OCI-LY1 (cell line): ENCODE results near the gene EN2.

ENCODE experiments used
- H2AFZ ChIP-seq: fragments of 200-600 bp; sonication (generic), shearing (Covaris generic); 2 replicates; pipeline ENCODE4 v1.6.0; 2014; ENCODE audit warnings: antibody characterized with exemption, mild to moderate bottlenecking, low read length
- H3F3A ChIP-seq: fragments of 200-600 bp; sonication (generic), shearing (Covaris generic); 2 replicates; pipeline ENCODE4 v1.6.0; 2014; ENCODE audit warnings: mild to moderate bottlenecking, antibody characterized with exemption, low read length, moderate library complexity; ENCODE audit not compliant: insufficient read depth
- H3K27ac ChIP-seq: fragments of 200-600 bp; sonication (generic); 2 replicates; pipeline ENCODE4 v1.5.1; 2014; ENCODE audit warnings: low read length, mixed run types, mild to moderate bottlenecking, low read depth; ENCODE audit not compliant: poor library complexity, severe bottlenecking
- H3K27me3 ChIP-seq: fragments of 200-600 bp; sonication (generic); 2 replicates; pipeline ENCODE4 v1.6.0; 2014; ENCODE audit warnings: antibody characterized with exemption, mild to moderate bottlenecking, low read length, moderate library complexity; ENCODE audit not compliant: insufficient read depth
- H3K36me3 ChIP-seq: fragments of 200-600 bp; sonication (generic); 2 replicates; pipeline ENCODE4 v1.6.1; 2014; ENCODE audit warnings: mild to moderate bottlenecking, antibody characterized with exemption, low read length, moderate library complexity, mixed read lengths; ENCODE audit not compliant: insufficient read depth
- H3K4me1 ChIP-seq: fragments of 200-600 bp; sonication (generic); 2 replicates; pipeline ENCODE4 v1.5.1; 2014; ENCODE audit warnings: mild to moderate bottlenecking, low read length, moderate library complexity; ENCODE audit not compliant: insufficient read depth, severe bottlenecking
- H3K4me2 ChIP-seq: fragments of 200-600 bp; sonication (generic), shearing (Covaris generic); 2 replicates; pipeline ENCODE4 v1.6.1; 2014; ENCODE audit warnings: low read length
- H3K4me3 ChIP-seq: fragments of 200-600 bp; sonication (generic); 2 replicates; pipeline ENCODE4 v1.5.1; 2014; ENCODE audit warnings: low read length, low read depth, mild to moderate bottlenecking, mixed read lengths; ENCODE audit not compliant: poor library complexity, severe bottlenecking
- H3K79me2 ChIP-seq: fragments of 200-600 bp; shearing (Covaris generic); 2 replicates; pipeline ENCODE4 v1.6.1; 2016; ENCODE audit warnings: mixed run types, low read length, mixed read lengths; ENCODE audit not compliant: insufficient read depth
- H3K9ac ChIP-seq: fragments of 200-600 bp; sonication (generic), shearing (Covaris generic); 2 replicates; pipeline ENCODE4 v1.6.1; 2014; ENCODE audit warnings: mild to moderate bottlenecking, low read length, mixed read lengths
- H3K9me2 ChIP-seq: fragments of 200-600 bp; sonication (generic), shearing (Covaris generic); 2 replicates; pipeline ENCODE4 v1.6.1; 2014; ENCODE audit warnings: low read depth, mild to moderate bottlenecking, low read length, mixed read lengths
- H3K9me3 ChIP-seq: fragments of 200-600 bp; shearing (Covaris generic); 2 replicates; pipeline ENCODE4 v1.6.1; 2014; ENCODE audit warnings: low read length, mixed read lengths
- H4K20me1 ChIP-seq: fragments of 200-600 bp; sonication (generic), shearing (Covaris generic); 2 replicates; pipeline ENCODE4 v1.6.0; 2016; ENCODE audit warnings: mild to moderate bottlenecking, low read length; ENCODE audit not compliant: insufficient read depth
- CTCF ChIP-seq: fragments of 200-600 bp; sonication (generic), shearing (Covaris generic); IDR thresholded peaks from 2 replicates; pipeline ENCODE4 v1.5.1; 2017; ENCODE audit warnings: mild to moderate bottlenecking, antibody characterized with exemption, low read length, moderate library complexity, mixed read lengths
- EZH2 ChIP-seq: fragments of 200-600 bp; sonication (generic), shearing (Covaris generic); IDR thresholded peaks from 2 replicates; pipeline ENCODE4 v1.8.0; 2017; ENCODE audit warnings: borderline replicate concordance, mixed run types, mild to moderate bottlenecking, antibody characterized with exemption, low read length, moderate library complexity, mixed read lengths

The EN2 gene

DNA sequence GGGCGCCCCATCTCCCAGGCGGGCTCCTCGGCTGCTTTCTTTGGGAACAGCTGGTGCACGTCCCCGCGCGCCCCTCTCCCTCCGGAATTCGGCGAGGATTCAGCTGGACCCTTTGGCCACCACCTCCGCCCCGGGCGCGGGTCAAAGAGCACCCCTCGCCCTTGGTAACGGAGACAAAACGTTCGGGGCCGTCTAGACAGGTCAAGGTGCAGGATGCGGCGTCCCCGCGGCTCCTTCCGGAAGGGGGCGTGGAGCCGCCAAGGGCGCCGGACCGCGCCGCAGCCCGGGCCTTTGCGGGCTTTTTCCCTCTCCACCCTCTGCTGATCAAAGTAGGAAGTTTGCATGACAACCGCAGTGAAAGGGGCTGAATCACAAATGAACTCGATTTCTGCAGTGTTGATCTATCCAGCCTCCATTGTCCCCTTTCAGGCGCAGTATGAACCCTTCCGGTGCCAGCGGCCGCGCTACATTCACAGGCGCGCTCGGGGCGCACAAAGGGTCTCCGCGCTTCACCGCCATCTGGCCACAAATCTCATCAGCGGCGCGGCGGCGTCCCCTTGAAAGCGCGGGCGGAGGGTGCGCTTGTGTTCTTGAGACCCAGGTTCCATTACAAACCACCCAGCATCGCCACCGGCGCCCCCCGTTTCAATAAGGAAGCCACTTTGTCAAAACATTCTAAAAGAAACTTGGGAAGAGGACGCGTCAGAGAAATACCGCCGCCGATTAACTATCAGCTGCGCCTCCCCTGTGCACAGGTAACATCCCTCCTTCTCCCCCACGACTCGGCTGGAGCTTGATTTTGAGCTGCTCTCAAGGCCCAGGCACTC, 52.0 kb downstream of the EN2 start:
- no peaks in the 10 kb centered on the region for H3K79me2 ChIP-seq
- no peaks in the 10 kb centered on the region for H3K9me2 ChIP-seq
- no peaks in the 10 kb centered on the region for H3F3A ChIP-seq
- H3K9ac ChIP-seq = no peak overlapping the region
- TF ChIP-seq EZH2 = no peak
- no peak for TF ChIP-seq CTCF
- H4K20me1 ChIP-seq = no peaks in the 10 kb centered on the region
- no peak overlapping the region for H3K4me3 ChIP-seq
- no peaks in the 10 kb centered on the region for H3K27me3 ChIP-seq
- no peaks in the 10 kb centered on the region for H3K9me3 ChIP-seq
- H3K27ac ChIP-seq = no peak overlapping the region
- H2AFZ ChIP-seq = no peak overlapping the region
- no peaks in the 10 kb centered on the region for H3K36me3 ChIP-seq
- no peaks in the 10 kb centered on the region for H3K4me1 ChIP-seq
- H3K4me2 ChIP-seq = no peak overlapping the region

DNA sequence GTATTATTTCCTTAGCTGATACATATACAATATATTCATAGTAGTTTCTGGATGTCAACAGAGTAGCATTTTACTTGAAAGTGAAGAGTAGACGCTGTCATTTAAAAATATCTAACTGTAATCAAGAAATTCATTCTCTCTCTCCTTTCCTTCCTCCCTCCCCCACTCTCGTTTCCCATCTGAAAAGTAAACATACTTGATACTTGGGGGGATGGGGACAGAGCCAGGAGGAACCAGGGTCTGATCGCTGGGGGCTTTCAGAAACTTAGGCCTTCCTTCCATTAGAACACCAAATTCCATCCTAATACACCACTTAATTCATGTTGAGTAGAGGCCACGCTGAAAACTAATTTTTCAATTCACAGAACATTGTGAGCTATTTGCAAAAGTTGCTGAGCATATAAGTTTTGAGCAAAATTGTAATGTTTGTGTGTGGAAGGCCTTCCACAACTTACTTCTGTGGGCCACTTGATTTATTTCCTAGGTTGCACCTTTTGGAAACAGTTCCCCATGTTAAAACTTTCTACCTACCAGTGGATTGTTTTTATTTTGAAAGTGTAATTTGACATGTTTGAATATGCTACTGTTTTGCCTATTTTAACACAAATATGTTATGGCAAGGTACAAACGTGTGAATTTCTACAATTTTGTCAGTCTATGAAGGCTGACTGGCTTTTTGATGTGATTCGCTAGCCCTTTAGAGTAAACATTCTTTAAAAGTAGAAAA, 53.2 kb downstream of the EN2 start:
- no peak overlapping the region for H3K4me2 ChIP-seq
- H3K9ac ChIP-seq = no peak overlapping the region
- no peak for TF ChIP-seq CTCF
- no peak for TF ChIP-seq EZH2
- no peaks in the 10 kb centered on the region for H3K9me2 ChIP-seq
- no peak overlapping the region for H3K4me3 ChIP-seq
- no peaks in the 10 kb centered on the region for H4K20me1 ChIP-seq
- no peaks in the 10 kb centered on the region for H3F3A ChIP-seq
- H3K4me1 ChIP-seq = no peaks in the 10 kb centered on the region
- H3K27ac ChIP-seq = no peak overlapping the region
- no peaks in the 10 kb centered on the region for H3K36me3 ChIP-seq
- H3K79me2 ChIP-seq = no peaks in the 10 kb centered on the region
- no peak overlapping the region for H2AFZ ChIP-seq
- H3K9me3 ChIP-seq = no peaks in the 10 kb centered on the region
- H3K27me3 ChIP-seq = no peaks in the 10 kb centered on the region

DNA sequence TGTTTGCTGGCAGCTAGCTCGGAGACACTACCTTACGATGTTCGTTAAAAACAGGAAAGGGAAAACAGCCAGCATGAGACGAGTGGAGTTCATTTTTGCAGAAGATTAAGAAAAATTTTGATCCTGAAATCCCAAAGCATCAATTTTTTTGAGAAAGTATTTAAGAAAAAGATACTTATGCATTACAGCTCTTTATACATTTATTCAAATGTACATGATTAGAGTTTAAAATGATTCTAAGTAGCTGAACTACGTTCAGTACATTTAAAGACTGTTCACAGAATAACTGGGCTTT, 53.7 kb downstream of the EN2 start:
- no peak overlapping the region for H3K4me2 ChIP-seq
- H3K9me2 ChIP-seq = no peaks in the 10 kb centered on the region
- H2AFZ ChIP-seq = no peak overlapping the region
- 0 out of 2 replicates have a peak, but pooled peaks cover 2% of the 10 kb centered on the region for H3K27me3 ChIP-seq
- H3K4me1 ChIP-seq = no peaks in the 10 kb centered on the region
- H3K36me3 ChIP-seq = no peaks in the 10 kb centered on the region
- H3K9me3 ChIP-seq = no peaks in the 10 kb centered on the region
- no peaks in the 10 kb centered on the region for H3K79me2 ChIP-seq
- no peak for TF ChIP-seq CTCF
- TF ChIP-seq EZH2 = no peak
- no peaks in the 10 kb centered on the region for H3F3A ChIP-seq
- no peak overlapping the region for H3K9ac ChIP-seq
- no peaks in the 10 kb centered on the region for H4K20me1 ChIP-seq
- no peak overlapping the region for H3K4me3 ChIP-seq
- no peak overlapping the region for H3K27ac ChIP-seq
